Measurements from ENCODE around the gene MUC5B.

Gene MUC5B

GRCh38 chr11:1192741-1193325 is 30.0 kb upstream of the MUC5B start:
- no peak for FAIRE-seq

GRCh38 chr11:1193326-1194230 is 29.3 kb upstream of the MUC5B start:
- no peak for FAIRE-seq

GRCh38 chr11:1194231-1194976 is 28.5 kb upstream of the MUC5B start:
- no peak for FAIRE-seq

- no peak for FAIRE-seq
Measured at GRCh38 chr11:1194977-1195681, 27.7 kb upstream of the MUC5B start.

- no peak for FAIRE-seq
Measured at GRCh38 chr11:1195682-1196515, 27.0 kb upstream of the MUC5B start.

- no peak for FAIRE-seq
Measured at GRCh38 chr11:1196516-1197391, 26.1 kb upstream of the MUC5B start.

GRCh38 chr11:1197431-1197885 is 25.4 kb upstream of the MUC5B start:
- FAIRE-seq: no peak

- no peak for FAIRE-seq
Measured at GRCh38 chr11:1197886-1198560, 24.8 kb upstream of the MUC5B start.

- FAIRE-seq: no peak
Measured at GRCh38 chr11:1198561-1199240, 24.2 kb upstream of the MUC5B start.

GRCh38 chr11:1199241-1199750 is 23.6 kb upstream of the MUC5B start:
- FAIRE-seq: no peak

- no peak for FAIRE-seq
Measured at GRCh38 chr11:1199751-1200610, 22.9 kb upstream of the MUC5B start.

- no peak for FAIRE-seq
Measured at GRCh38 chr11:1200611-1201191, 22.2 kb upstream of the MUC5B start.

- FAIRE-seq: no peak
Measured at GRCh38 chr11:1201395-1202153, 21.3 kb upstream of the MUC5B start.

GRCh38 chr11:1202154-1202775 is 20.6 kb upstream of the MUC5B start:
- no peak for FAIRE-seq

- FAIRE-seq: no peak
Measured at GRCh38 chr11:1202776-1203504, 19.9 kb upstream of the MUC5B start.
